Lung microvascular endothelial cell (primary cell): ENCODE measurements around the gene NPIPB8. TPM values are rescaled to one million over a fixed set of nuclear protein-coding genes. Genes with fewer than 3 reads are reported as not detected.
"Not testable (repeated sequence)": the region's sequence is repeated elsewhere in the genome, so short reads cannot be mapped to it uniquely, and the experiment has no call there.

Source experiments
- DNase-seq, 2 donors: peaks; one replicate each; pipeline versions ENCODE4 v3.0.0 to v3.0.0-alpha.2; 2010; ENCODE audit warnings: low read depth in 2 of 2
- total RNA-seq: library from RNA; depleted of rRNA; stranded (reverse); fragments of >200 nt; gene quantifications from 2 replicates; pipeline ENCODE4 v1.2.1, GENCODE V29; 2014

The NPIPB8 gene
- 0.20 TPM in 1 of 2 replicates, not detected in the other for total RNA-seq

DNA sequence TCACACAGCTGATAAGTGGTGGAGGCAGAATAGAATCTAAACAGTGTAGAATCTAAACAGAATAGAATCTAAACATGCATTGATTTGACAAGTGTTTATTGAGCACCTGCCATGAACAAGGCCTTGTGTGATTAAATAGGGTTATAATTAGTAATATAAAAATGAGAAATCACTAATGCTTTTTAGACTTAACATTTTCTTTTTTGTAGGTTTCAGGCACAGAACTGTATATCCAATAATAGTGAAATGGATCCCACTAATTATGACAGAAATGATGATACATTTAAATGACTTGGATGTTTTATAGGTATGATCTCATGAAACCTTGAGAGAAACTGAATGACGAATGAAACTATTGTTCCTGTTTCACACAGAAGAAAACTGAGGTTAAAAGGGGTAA is at the start of gene NPIPB8:
NPIPB8 (plus strand) TSS at position 301 of the 400 bp plus-strand sequence. CDS start 296 bp downstream, outside the sequence.
- not testable (repeated sequence) for DNase-seq

DNA sequence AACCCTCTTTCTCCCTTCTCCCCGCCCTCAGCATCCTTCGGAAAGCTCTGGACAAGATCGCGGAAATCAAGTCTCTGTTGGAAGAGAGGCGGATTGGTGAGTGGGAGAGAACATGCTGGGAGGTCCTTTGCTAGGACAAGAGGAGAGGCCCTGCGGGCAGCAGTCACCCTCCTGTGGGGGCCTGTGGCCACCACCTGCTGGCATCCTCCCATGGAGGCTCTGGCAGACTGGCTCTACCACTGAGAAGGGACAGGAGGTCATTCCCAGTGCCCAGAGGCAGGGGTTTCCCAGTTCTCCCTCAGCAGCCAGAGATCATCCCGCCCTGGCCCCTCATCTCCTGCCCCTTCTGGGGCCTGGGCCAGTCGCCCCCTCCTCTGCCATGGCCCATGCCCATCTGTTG is 48.8 kb upstream of the NPIPB8 start:
- DNase-seq: no peak

DNA sequence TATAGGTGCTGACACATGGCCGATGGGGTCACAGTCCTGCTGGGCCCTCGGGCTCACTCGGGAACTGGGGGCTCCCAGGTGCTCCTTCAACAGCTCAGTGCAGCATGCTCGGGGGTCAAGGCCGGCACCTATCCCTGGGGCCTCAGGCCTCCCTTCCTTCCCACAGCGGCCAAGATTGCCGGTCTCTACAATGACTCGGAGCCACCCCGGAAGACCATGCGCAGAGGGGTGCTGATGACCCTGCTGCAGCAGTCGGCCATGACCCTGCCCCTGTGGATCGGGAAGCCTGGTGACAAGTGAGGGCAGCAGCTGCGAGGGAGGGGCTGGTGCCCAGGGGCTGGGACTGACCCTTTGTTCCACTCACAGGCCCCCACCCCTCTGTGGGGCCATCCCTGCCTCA is 47.9 kb upstream of the NPIPB8 start:
- DNase-seq: no peak

DNA sequence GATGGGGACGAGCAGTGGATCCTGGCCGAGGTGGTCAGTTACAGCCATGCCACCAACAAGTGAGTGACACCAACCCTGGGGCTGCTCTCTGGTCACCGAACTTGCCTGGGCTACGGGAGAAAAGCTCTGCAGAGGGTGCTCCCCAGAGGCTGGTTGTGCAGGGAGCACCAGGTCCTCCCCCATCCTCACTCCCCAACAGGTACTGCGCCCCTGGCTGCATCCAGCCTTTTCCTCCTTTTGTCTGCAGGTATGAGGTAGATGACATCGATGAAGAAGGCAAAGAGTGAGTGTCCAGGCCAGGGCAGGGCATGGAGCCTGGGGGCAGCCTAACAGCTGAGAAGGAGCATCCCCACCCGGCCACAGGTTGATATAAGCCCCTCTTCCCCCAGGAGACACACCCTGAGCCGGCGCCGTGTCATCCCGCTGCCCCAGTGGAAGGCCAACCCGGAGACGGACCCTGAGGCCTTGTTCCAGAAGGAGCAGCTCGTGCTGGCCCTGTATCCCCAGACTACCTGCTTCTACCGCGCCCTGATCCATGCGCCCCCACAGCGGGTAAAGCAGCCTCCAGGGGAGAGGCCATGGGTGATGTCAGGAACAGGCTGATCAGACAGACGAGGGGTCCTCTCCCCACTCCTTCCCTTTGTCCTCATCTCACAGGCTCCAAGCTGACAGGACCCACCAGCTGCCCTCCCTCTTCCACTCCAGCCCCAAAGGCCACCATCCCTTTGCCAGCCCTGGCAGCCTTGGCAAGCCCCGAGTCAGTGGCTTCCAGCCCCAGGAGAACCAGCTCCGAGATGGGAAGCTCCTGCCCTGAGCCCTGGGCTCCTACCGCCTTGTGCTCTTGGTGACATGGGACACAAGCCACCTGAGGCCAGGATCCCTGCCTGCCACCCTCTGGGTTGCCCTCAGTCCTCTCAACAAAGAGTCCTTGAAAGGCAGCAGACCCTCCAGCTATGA is 47.2 kb upstream of the NPIPB8 start:
- no peak for DNase-seq

- no peak for DNase-seq
These were observed 46.5 kb upstream of the NPIPB8 start for GRCh38 chr16:28591355-28591754.

- DNase-seq: no peak
These were observed 45.4 kb upstream of the NPIPB8 start for GRCh38 chr16:28592511-28592910.

DNA sequence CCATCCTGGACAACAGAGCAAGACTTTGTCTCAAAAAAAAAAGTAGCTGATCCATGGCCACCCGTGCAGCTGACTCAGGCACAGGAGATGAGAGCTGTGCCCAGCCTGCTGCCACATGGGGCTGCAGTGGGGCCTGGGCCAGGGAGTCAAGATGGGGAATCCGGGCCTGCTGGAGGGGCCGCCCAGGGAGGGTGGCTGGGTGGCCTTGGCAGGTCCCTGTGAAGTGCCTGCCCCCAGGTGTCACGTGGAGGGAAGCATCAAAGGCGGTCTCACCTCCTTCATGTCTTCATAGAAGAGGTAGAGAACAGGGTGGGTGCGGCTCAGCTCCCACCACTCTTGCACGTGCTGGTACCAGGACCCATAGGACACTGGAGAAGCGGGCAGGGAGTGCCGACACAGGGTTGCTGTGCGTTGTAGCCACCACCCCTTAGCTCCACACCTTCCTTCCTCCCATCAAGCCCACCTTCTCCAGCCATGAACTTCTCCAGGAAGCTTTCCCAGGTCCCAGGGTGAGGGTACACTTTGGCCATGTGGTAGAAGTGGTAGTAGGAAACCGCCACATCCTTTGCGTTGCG is 44.8 kb upstream of the NPIPB8 start:
- DNase-seq: no peak

DNA sequence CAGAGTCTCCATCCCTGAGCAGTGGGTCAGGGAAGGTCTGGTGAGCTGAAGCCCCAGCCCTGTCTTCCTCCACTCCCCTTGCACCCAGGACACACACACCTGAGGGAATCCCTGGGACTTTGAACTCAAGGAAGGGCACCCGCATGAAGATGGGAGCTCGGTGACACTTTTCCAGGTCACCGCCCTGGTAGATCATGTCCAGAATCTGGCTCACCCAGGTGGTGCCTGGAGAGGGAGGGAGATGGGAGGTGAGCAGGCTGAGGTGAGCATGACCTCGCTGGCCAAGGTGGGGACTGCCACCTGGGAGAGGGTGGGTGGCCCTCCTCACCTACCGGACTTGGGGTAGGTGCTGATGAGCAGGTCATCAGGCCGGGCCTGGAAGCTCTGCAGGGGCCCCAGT is 42.4 kb upstream of the NPIPB8 start:
- not testable (repeated sequence) for DNase-seq

DNA sequence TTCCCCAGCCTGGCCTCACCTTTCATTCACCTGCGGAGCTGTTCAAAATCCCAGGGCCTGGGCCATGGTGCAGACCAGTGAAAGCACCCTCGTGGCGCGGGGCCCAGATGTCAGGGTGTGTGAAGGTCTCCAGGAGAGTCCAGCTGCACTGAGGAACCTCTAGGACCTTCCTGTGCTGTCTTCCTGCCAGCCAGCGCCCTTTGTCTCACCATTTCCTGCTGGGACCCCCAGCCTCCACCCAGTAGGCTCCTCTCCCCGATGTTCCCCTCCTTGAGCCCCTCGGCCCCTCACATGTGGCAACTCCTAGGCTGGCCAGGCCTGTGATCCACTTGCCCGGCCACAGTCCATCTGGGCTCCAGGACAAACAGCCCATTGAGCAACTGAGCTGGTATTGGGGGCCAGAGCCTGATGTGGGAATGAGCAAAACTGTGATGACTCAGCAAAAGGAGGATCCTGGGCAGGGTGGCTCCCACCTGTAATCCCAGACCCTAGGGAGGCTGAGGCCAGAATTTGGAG is 41.7 kb upstream of the NPIPB8 start:
- no peak for DNase-seq

- DNase-seq: no peak
These were observed 40.8 kb upstream of the NPIPB8 start, which contains the start of gene SULT1A2 for GRCh38 chr16:28596840-28597691. Gene SULT1A2 (minus strand): TSS chr16:28597050. CDS start chr16:28595930, 1,120 bp downstream.

- DNase-seq: no peak
These were observed 40.1 kb upstream of the NPIPB8 start for GRCh38 chr16:28597692-28598261.

GRCh38 chr16:28599377-28600285 is 38.2 kb upstream of the NPIPB8 start:
- not testable (repeated sequence) for DNase-seq

DNA sequence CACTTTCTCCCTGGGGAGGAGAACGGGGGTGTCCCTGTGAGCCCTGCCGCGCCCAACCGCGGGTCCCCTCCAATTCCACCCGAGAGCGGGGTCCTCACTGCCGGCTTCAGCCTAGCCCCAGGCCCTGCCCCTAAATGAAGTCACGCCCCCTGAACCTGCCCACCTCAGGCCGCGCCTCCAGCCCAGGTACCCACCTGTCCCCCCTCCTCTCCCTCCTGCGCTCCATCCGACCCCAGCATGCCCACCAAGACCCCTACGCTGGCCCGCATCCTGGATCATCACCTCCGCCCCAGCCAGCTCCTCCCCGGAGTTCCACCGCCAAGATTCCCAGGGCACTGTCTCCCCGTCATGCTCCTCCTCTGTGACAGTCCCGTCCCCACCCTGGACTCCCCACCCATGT is 36.9 kb upstream of the NPIPB8 start:
- DNase-seq: not testable (repeated sequence)

GRCh38 chr16:28601589-28601988 is 36.3 kb upstream of the NPIPB8 start:
- not testable (repeated sequence) for DNase-seq

DNA sequence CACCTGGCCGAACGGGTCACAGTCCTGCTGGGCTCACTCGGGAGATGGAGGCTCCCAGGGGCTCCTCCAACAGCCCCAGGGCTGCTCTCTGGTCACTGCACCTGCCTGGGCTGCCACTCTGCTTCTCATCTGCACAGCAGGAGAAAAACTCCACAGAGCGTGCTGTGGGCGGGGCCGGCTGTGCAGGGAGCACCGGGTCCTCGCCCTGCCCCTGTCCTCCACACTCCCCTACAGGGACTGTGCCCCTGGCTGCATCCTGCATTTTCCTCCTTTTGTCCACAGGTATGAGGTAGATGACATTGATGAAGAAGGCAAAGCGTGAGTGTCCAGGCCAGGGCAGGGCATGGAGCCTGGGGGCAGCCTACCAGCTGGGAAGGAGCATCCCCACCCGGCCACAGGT is 35.8 kb upstream of the NPIPB8 start:
- not testable (repeated sequence) for DNase-seq

- no peak for DNase-seq
These were observed 35.3 kb upstream of the NPIPB8 start for GRCh38 chr16:28602529-28602928.

DNA sequence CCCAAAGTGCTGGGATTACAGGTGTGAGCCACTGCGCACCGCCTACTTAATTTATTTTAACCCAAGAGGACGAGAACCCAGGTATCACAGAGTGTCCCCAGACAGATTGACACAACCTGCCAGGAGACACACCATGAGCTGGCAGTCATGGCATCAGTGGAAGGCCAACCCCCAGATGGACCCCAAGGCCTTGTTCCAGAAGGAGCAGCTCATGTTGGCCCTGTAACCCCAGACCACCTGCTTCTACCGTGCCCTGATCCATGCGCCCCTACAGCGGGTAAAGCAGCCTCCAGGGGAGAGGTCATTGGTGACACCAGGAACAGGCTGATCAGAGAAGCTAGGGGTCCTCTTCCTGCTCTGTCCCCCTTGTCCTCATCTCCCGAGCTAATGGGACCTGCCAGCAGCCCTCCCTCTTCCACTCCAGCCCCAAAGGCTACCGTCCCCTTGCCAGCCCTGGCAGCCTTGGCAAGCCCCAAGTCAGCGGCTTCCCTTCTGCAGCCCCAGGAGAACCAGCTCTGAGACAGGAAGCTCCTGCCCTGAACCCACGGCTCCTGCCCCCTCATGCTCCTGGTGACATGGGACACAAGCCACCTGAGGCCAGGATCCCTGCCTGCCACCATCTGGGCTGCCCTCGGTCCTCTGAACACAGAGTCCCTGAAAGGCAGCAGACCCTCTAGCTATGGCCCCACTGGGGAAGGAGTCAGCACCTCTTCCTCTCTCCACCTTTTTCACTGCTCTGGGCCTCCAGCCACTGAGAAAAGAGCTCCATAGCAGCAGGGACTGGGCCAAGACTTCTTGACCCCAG is 34.3 kb upstream of the NPIPB8 start:
- no peak for DNase-seq

GRCh38 chr16:28604186-28604565 is 33.7 kb upstream of the NPIPB8 start:
- no peak for DNase-seq
